ENCODE data around the gene TOX2. TPM values are rescaled to one million over a fixed set of nuclear protein-coding genes. Genes with fewer than 3 reads are reported as not detected.

The TOX2 gene
- 1 to 10 TPM in 1 of 2 donors, under 1 TPM in 1; 0.73 to 1.6 TPM for total RNA-seq
- long read RNA-seq = 0 reads

GRCh38 chr20:43914311-43915210, at the start of gene TOX2:
Gene TOX2 (plus strand): TSS chr20:43914852. CDS start chr20:43914892, 40 bp downstream.
- peak; percentile 66 to 67 for ATAC-seq
- peak; percentile 30 for DNase-seq
- intact Hi-C loops (cut with DNase I) = no loop called here

GRCh38 chr20:43868091-43868490, 46.6 kb upstream of the TOX2 start:
- DNase-seq (no peak), ATAC-seq (no peak)
- intact Hi-C loops (cut with DNase I) = no loop called here

GRCh38 chr20:43870484-43870883, 44.2 kb upstream of the TOX2 start:
- DNase-seq = no peak
- intact Hi-C loops (cut with DNase I) = no loop called here
- ATAC-seq = no peak

- intact Hi-C loops (cut with DNase I) = no loop called here
- DNase-seq = no peak
- ATAC-seq = no peak
Measured at GRCh38 chr20:43878776-43879175, 35.9 kb upstream of the TOX2 start.

- intact Hi-C loops (cut with DNase I) = no loop called here
- ATAC-seq (no peak), DNase-seq (no peak)
Measured at GRCh38 chr20:43893930-43894329, 20.7 kb upstream of the TOX2 start.

- ATAC-seq = no peak
- intact Hi-C loops (cut with DNase I) = no loop called here
- no peak for DNase-seq
Measured at GRCh38 chr20:43894491-43894890, 20.2 kb upstream of the TOX2 start.

- intact Hi-C loops (cut with DNase I) = no loop called here
Measured at GRCh38 chr20:43895235-43895634, 19.4 kb upstream of the TOX2 start.

GRCh38 chr20:43899274-43900120, 15.2 kb upstream of the TOX2 start:
- ATAC-seq (no peak), DNase-seq (no peak)
- intact Hi-C loops (cut with DNase I) = no loop called here

More at GRCh38 chr20:43895235-43895634, 19.4 kb upstream of the TOX2 start:
- ATAC-seq = no peak
- DNase-seq = no peak

- ATAC-seq (peak; percentile 67 to 89), DNase-seq (no peak)
- intact Hi-C loops (cut with DNase I) = no loop called here
Measured at GRCh38 chr20:43900121-43900466, 14.6 kb upstream of the TOX2 start.

GRCh38 chr20:43900496-43900895, 14.2 kb upstream of the TOX2 start:
- no peak for DNase-seq
- peak; percentile 53 to 66 for ATAC-seq
- intact Hi-C loops (cut with DNase I) = no loop called here

GRCh38 chr20:43901296-43901695, 13.4 kb upstream of the TOX2 start:
- ATAC-seq (no peak), DNase-seq (no peak)
- intact Hi-C loops (cut with DNase I) = no loop called here

- intact Hi-C loops (cut with DNase I) = no loop called here
- ATAC-seq (no peak), DNase-seq (no peak)
Measured at GRCh38 chr20:43903953-43904826, 10.5 kb upstream of the TOX2 start.

GRCh38 chr20:43904827-43905177, 9.8 kb upstream of the TOX2 start:
- intact Hi-C loops (cut with DNase I) = no loop called here
- DNase-seq = no peak
- ATAC-seq = no peak

- intact Hi-C loops (cut with DNase I) = no loop called here
- ATAC-seq (no peak), DNase-seq (no peak)
Measured at GRCh38 chr20:43906505-43907034, 8.1 kb upstream of the TOX2 start.

- ATAC-seq (no peak), DNase-seq (no peak)
- intact Hi-C loops (cut with DNase I) = no loop called here
Measured at GRCh38 chr20:43909211-43909610, 5.4 kb upstream of the TOX2 start.

GRCh38 chr20:43909720-43910119, 4.9 kb upstream of the TOX2 start:
- DNase-seq (no peak), ATAC-seq (no peak)
- intact Hi-C loops (cut with DNase I) = no loop called here

- ATAC-seq = no peak
- DNase-seq = no peak
- intact Hi-C loops (cut with DNase I) = no loop called here
Measured at GRCh38 chr20:43910564-43910963, 4.1 kb upstream of the TOX2 start.

GRCh38 chr20:43911066-43911465, 3.6 kb upstream of the TOX2 start:
- no peak for DNase-seq
- ATAC-seq = no peak
- intact Hi-C loops (cut with DNase I) = no loop called here
